Thyroid gland (tissue), 4 donors: ENCODE results near the gene TARM1.

Experiments
- POLR2A ChIP-seq, 2 donors: fragments of 450-650 bp; IDR thresholded peaks; one replicate each; pipeline ENCODE4 v1.6.1; 2017; ENCODE audit warnings: antibody characterized with exemption in 2 of 2, mild to moderate bottlenecking in 2 of 2, moderate library complexity in 1 of 2
- TF ChIP-seq, protein P1 (sequence below), 6 experiments: fragments of 200-600 bp in 3 of 6; fragments of 450-650 bp in 3 of 6; sonication (generic) in 3 of 6; IDR thresholded peaks; one replicate each; pipeline ENCODE4 v1.5.1; 2016 to 2019; ENCODE audit warnings: antibody characterized with exemption in 6 of 6, mild to moderate bottlenecking in 2 of 6, inconsistent platforms in 1 of 6, moderate library complexity in 1 of 6

DNA sequence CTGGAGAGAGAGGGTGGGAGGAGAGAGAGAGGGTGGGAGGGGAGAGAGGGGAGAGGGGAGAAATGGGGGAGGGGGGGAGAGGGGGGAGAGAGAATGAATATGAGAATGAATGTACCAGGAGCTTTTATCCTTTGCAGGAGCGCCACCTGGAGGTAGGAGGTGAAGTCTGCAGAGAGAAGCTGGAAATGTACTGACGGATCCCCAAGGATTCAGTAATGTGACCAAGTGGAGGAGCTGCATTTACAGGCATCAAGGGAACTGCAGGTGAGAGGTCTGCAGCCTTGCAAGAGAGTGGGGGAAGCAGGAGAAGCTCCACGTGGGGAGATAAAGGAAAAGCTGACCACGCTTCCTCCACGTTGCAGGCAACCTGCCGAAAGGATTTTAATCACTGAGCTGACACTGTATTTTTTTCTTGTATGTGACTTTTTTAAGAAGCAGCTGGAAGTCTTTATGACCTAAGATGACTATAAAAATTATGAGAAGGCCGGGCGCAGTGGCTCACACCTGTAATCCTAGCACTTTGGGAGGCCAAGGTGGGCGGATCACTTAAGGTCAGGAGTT is 51.2 kb downstream of the TARM1 start:
- TF ChIP-seq, protein P1, sequence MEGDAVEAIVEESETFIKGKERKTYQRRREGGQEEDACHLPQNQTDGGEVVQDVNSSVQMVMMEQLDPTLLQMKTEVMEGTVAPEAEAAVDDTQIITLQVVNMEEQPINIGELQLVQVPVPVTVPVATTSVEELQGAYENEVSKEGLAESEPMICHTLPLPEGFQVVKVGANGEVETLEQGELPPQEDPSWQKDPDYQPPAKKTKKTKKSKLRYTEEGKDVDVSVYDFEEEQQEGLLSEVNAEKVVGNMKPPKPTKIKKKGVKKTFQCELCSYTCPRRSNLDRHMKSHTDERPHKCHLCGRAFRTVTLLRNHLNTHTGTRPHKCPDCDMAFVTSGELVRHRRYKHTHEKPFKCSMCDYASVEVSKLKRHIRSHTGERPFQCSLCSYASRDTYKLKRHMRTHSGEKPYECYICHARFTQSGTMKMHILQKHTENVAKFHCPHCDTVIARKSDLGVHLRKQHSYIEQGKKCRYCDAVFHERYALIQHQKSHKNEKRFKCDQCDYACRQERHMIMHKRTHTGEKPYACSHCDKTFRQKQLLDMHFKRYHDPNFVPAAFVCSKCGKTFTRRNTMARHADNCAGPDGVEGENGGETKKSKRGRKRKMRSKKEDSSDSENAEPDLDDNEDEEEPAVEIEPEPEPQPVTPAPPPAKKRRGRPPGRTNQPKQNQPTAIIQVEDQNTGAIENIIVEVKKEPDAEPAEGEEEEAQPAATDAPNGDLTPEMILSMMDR (IDR thresholded peaks at IDR 0.05) = peak in 3 of 6 experiments; percentile 22 to 52 (median 31)
- no peak for TF ChIP-seq POLR2A (IDR thresholded peaks at IDR 0.05)
